AG04449 (cell line): ENCODE data around the gene DAB2IP.

Experiments used
- CTCF ChIA-PET: fragments of 350-600 bp; formaldehyde crosslinking; extraction: SDS; loops from one replicate; lab custom pipeline; 2021; ENCODE audit warnings: antibody characterized with exemption; lab: Yijun Ruan, JAX
- POLR2A ChIA-PET: fragments of 400-600, 350-600 bp; formaldehyde crosslinking; extraction: SDS; loops from one replicate; lab custom pipeline; 2020; ENCODE audit warnings: antibody characterized with exemption, inconsistent platforms; lab: Yijun Ruan, JAX
- DNase-seq: peaks from one replicate; pipeline ENCODE4 v3.0.0-alpha.2; 2010; ENCODE audit warnings: low read depth, low spot score
- H3K4me3 ChIP-seq: 2 replicates; pipeline ENCODE4 v1.5.1; 2011; ENCODE audit warnings: low read depth, mild to moderate bottlenecking, control low read depth, low read length
- TF ChIP-seq, protein P1 (sequence below): IDR thresholded peaks from one replicate; pipeline ENCODE4 v1.5.1; 2011; ENCODE audit warnings: mild to moderate bottlenecking, moderate library complexity, low read length, control low read depth, inconsistent platforms; ENCODE audit not compliant: insufficient read depth; ENCODE audit errors: missing control alignments

DAB2IP gene

DNA sequence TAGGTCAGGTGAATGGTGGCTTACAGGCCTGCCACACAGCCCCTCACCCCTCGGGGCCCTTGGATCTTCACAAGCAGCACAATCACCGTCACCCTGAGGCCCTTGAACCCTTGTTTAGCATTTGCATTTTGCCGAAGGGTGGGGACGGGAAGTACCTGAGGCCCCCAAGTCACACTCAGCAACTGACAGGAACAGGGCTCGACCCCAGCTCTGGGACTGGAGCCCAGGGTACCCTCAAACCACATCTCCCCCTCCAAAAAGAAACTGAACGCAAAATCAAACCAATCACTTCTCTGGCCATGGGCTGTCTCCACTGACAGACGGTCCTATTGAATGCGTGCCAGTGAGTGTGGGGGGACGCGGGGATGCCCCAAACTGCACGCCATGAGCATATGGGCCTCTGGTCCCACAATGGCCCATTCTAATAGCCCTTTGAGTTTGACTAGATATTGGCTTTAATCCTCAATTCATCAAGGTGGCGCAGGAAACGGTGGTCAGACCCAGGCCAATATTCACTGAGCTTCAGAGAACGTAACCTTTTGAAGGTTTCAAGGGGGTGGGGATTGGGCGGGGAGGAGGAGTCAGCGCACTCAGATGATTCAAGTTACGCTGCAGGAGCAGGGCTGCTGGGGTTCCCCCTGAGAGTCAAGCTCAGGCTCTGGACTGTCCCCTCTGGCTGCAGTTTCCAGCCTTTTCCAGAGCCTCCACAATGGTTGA is 176.0 kb downstream of the DAB2IP start:
- ChIA-PET POLR2A (no interaction called here), CTCF (no interaction called here)
- TF ChIP-seq, protein P1, sequence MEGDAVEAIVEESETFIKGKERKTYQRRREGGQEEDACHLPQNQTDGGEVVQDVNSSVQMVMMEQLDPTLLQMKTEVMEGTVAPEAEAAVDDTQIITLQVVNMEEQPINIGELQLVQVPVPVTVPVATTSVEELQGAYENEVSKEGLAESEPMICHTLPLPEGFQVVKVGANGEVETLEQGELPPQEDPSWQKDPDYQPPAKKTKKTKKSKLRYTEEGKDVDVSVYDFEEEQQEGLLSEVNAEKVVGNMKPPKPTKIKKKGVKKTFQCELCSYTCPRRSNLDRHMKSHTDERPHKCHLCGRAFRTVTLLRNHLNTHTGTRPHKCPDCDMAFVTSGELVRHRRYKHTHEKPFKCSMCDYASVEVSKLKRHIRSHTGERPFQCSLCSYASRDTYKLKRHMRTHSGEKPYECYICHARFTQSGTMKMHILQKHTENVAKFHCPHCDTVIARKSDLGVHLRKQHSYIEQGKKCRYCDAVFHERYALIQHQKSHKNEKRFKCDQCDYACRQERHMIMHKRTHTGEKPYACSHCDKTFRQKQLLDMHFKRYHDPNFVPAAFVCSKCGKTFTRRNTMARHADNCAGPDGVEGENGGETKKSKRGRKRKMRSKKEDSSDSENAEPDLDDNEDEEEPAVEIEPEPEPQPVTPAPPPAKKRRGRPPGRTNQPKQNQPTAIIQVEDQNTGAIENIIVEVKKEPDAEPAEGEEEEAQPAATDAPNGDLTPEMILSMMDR = no peak
- no peak for DNase-seq
- no peak overlapping the region for H3K4me3 ChIP-seq

DNA sequence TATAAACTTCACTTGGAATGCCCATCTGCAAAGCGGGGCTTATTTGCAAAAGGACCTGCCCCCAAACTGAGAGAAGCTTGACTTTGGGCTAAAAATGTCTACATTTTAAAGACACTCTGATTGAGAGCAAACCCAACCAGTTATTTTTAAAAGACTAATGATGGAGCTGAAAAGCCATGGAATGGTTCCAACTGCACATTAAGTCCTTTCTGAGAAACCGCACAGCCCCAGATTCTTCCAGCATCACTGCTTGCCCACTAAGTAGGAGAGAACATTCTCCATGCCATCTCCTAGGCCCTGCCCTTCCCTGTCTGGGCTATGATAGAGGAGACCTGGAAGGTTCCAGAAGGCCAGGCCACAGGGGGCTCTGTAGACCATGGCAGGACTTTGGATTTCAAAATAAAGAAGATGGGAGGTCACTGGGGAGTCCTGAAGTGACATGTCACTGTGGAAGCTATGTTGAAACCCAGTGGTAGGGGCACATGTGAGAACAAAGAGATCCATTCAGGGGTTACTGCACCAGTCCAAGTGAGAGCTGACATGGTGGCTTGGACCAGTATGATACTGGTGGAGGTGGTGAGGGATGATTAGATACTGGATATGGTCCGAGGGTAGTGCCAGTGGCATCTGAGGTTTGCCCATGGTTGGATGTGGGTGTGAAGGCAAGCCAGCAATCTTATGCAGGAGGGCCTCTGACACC is 179.2 kb downstream of the DAB2IP start:
- H3K4me3 ChIP-seq = no peak overlapping the region
- POLR2A ChIA-PET = no interaction called here
- TF ChIP-seq, protein P1 = no peak
- CTCF ChIA-PET = no interaction called here
- DNase-seq = no peak

DNA sequence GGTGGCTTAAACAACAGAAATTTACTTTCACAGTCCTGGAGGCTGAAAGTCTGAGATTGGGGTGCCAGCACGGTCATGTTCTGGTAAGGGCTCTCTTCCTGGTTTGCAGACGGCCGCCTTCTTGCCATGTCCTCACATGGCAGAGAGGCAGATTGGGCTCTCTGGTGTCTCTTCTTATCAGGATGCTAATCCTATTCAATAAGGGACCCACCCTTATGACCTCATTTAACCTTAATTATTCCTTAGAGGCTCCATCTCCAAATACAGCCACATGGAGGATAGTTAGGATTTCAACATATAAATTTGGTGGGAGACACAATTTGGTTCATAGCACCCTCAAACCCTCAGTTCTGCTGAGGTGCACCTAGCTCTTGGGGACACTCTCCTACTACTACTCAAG is 180.4 kb downstream of the DAB2IP start:
- ChIA-PET CTCF (no interaction called here), POLR2A (no interaction called here)
- no peak for DNase-seq
- H3K4me3 ChIP-seq = no peak overlapping the region
- TF ChIP-seq, protein P1 = no peak

DNA sequence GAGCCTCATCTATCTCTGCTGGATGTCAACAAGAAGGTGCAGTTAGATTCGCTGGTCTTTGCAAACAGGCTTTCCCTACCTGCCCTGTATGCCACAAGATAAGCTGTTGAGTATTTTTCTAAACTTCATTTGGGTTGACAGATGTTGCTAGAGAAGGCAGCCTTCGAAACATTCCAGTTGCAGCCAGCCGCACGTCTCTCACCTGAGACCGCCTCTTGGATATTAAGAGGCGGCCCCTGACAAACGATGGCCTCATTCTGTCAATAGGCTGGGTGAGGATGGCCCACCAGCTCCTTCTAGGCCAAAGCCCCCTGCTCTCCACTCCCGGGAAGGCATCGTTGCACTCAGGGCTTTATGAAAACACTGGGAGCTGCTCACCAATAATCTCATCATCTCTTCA is 181.6 kb downstream of the DAB2IP start:
- ChIA-PET CTCF (interaction anchor here (1.5 to 1.7 kb wide), 2 partner anchors 9 to 12 kb away, joined by 4 to 5 read pairs; no protein-coding TSS in a partner anchor), POLR2A (no interaction called here)
- H3K4me3 ChIP-seq = no peak overlapping the region
- DNase-seq = no peak
- TF ChIP-seq, protein P1 = no peak
